ENCODE data around the gene GLP2R. TPM values are rescaled to one million over a fixed set of nuclear protein-coding genes. Genes with fewer than 3 reads are reported as not detected.
A peak's percentile ranks its signal among the peaks of the same experiment; 100 is the strongest.

The GLP2R gene
- total and polyA plus RNA-seq, 10 of the 15 experiments (the other 5 are each of a cell fraction or from before 2014, with no cell fraction given): not detected

GRCh38 chr17:9905902-9906301 lies 80.2 kb downstream of the GLP2R start:
- H3K27me3 ChIP-seq (replicated peaks in 1 of 2; ENCODE audit: control insufficient read depth in 2 of 2, insufficient read depth in 2 of 2, low read length in 1 of 2): no peaks in the 10 kb centered on the region
- H3K36me3 ChIP-seq (ENCODE audit: control insufficient read depth in 2 of 2, insufficient read depth in 2 of 2, low read length in 1 of 2): no peaks in the 10 kb centered on the region
- H3K27ac ChIP-seq (ENCODE audit: control insufficient read depth, insufficient read depth): no peak overlapping the region
- H3K4me3 ChIP-seq: no peak overlapping the region
- FAIRE-seq (peak; percentile 61), ATAC-seq (peak; percentile 76), DNase-seq (ENCODE audit: low read depth, low spot score) (no peak)
- no peak overlapping the region for H3K4me2 ChIP-seq (ENCODE audit: control insufficient read depth, insufficient read depth)
- H3K9me3 ChIP-seq (replicated peaks; ENCODE audit: control insufficient read depth, insufficient read depth, low read length): no peaks in the 10 kb centered on the region
- BruUV-seq (replicated peaks): no TSS peak
- ChIA-PET CTCF (no interaction called here), POLR2A (no interaction called here), SMC1A (ENCODE audit: uncharacterized antibody, unreplicated experiment) (no interaction called here), RAD21 (ENCODE audit: unreplicated experiment) (no interaction called here)
- in situ Hi-C loops (cut with MboI): no loop called here
- no peak overlapping the region for H3K9ac ChIP-seq (ENCODE audit: control insufficient read depth, insufficient read depth, low read length)
- H3K79me2 ChIP-seq (ENCODE audit: control insufficient read depth, insufficient read depth, low read length): no peaks in the 10 kb centered on the region
- 27% methylated on average over 4 of the region's 4 CpGs for WGBS (ENCODE audit: insufficient coverage, insufficient replicate concordance, low lambda C conversion rate, missing lambda C conversion rate)
- H3K4me1 ChIP-seq (ENCODE audit: control insufficient read depth, insufficient read depth, low read length): no peaks in the 10 kb centered on the region
- intact Hi-C loops (cut with micrococcal nuclease; ENCODE audit: unreplicated experiment): no loop called here
- no peaks in the 10 kb centered on the region for H4K20me1 ChIP-seq (ENCODE audit: control insufficient read depth, insufficient read depth)
- TF ChIP-seq RAD21 (IDR thresholded peaks at IDR 0.05; ENCODE audit: insufficient read depth, low read depth, low read length) (peak; percentile 27; the same call in 1 of the 2 replicates), CTCF (IDR thresholded peaks at IDR 0.05 in 2 of 3, conservative IDR thresholded peaks at IDR 0.05 in 1 of 3; ENCODE audit: control insufficient read depth in 2 of 3, extremely low read depth in 1 of 3, insufficient read depth in 1 of 3, low read depth in 3 of 3, low read length in 3 of 3) (peak; percentile 45 to 76 (median 66)), IRF3 (IDR thresholded peaks at IDR 0.05) (no peak)
- no peak overlapping the region for H2AFZ ChIP-seq (ENCODE audit: control insufficient read depth, low read depth, low read length)

- Histone ChIP-seq H3K9me3 (replicated peaks; ENCODE audit: control insufficient read depth, insufficient read depth, low read length) (no peaks in the 10 kb centered on the region), H3K27me3 (replicated peaks in 1 of 2; ENCODE audit: control insufficient read depth in 2 of 2, insufficient read depth in 2 of 2, low read length in 1 of 2) (peaks cover 0 to 2% of the 10 kb centered on the region in 2 experiments; a peak in 2 of 4 replicates), H3K79me2 (ENCODE audit: control insufficient read depth, insufficient read depth, low read length) (no peaks in the 10 kb centered on the region), H3K27ac (ENCODE audit: control insufficient read depth, insufficient read depth) (no peak overlapping the region), H3K4me1 (ENCODE audit: control insufficient read depth, insufficient read depth, low read length) (no peaks in the 10 kb centered on the region), H3K36me3 (ENCODE audit: control insufficient read depth in 2 of 2, insufficient read depth in 2 of 2, low read length in 1 of 2) (no peaks in the 10 kb centered on the region), H3K4me3 (no peak overlapping the region), H3K4me2 (ENCODE audit: control insufficient read depth, insufficient read depth) (no peak overlapping the region), H4K20me1 (ENCODE audit: control insufficient read depth, insufficient read depth) (no peaks in the 10 kb centered on the region), H3K9ac (ENCODE audit: control insufficient read depth, insufficient read depth, low read length) (no peak overlapping the region), H2AFZ (ENCODE audit: control insufficient read depth, low read depth, low read length) (no peak overlapping the region)
- WGBS (ENCODE audit: insufficient coverage, insufficient replicate concordance, low lambda C conversion rate, missing lambda C conversion rate): 59% methylated on average over 14 of the region's 14 CpGs
- ChIA-PET CTCF (interaction anchor here (1.1 kb wide), 1 partner anchor 18 kb away, joined by 3 read pairs; no protein-coding TSS in a partner anchor), RAD21 (ENCODE audit: unreplicated experiment) (no interaction called here), POLR2A (no interaction called here), SMC1A (ENCODE audit: uncharacterized antibody, unreplicated experiment) (no interaction called here)
- no TSS peak for BruUV-seq (replicated peaks)
- in situ Hi-C loops (cut with MboI) (no loop called here), intact Hi-C loops (cut with micrococcal nuclease; ENCODE audit: unreplicated experiment) (no loop called here)
- no peak for ATAC-seq
- DNase-seq (ENCODE audit: low read depth, low spot score): no peak
- FAIRE-seq: no peak
- no peak for TF ChIP-seq IKZF2 (IDR thresholded peaks at IDR 0.05)
- TF ChIP-seq ZBTB40 (IDR thresholded peaks at IDR 0.05; ENCODE audit: borderline replicate concordance): no peak
- TF ChIP-seq NFIC (IDR thresholded peaks at IDR 0.05; ENCODE audit: low read depth, low read length): no peak
- no peak for TF ChIP-seq CBFB (IDR thresholded peaks at IDR 0.05; ENCODE audit: low read depth)
- TF ChIP-seq RCOR1 (conservative IDR thresholded peaks at IDR 0.05; ENCODE audit: low read depth, low read length): no peak
- no peak for TF ChIP-seq MTA2 (IDR thresholded peaks at IDR 0.05; ENCODE audit: low read depth)
- TF ChIP-seq MEF2A (IDR thresholded peaks at IDR 0.05; ENCODE audit: insufficient read depth, low read depth, low read length): no peak
- TF ChIP-seq FOS (IDR thresholded peaks at IDR 0.05; ENCODE audit: borderline replicate concordance, extremely low read depth, insufficient read length): no peak
Observed at GRCh38 chr17:9906616-9907015, 80.9 kb downstream of the GLP2R start.
